ENCODE data around the gene CALHM1.

DNA sequence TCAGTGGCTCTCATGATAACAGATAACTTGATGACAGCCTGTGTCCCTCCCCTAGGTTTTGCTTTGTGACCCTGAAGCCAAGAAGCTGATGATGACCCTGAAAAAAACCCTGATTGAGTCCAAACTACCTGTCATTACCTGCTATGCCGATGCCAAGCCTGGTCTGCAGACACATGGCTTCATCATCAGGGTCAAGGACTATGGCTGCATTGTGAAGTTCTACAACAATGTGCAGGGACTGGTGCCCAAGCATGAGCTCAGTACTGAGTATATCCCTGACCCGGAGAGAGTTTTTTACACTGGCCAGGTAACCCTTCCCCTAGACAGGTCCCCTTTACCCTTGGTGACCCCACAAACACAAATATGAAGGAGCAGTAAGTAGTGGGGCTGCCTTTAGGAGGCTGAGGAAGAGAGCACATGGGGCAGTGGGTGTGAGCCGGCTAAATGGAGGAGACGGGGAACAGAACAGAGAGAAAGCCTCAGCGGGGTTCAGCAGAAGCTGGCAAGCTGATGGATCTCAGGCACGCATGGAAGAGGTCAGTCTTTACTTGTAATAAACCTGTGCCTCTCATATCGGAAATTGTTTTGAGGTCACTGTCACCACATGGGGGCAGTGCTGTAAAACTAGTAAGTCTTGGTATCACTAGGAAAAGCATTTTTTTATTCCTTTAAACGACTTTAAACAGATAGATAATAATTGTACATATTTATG lies 42.1 kb downstream of the CALHM1 start:
- TF ChIP-seq, protein P1, sequence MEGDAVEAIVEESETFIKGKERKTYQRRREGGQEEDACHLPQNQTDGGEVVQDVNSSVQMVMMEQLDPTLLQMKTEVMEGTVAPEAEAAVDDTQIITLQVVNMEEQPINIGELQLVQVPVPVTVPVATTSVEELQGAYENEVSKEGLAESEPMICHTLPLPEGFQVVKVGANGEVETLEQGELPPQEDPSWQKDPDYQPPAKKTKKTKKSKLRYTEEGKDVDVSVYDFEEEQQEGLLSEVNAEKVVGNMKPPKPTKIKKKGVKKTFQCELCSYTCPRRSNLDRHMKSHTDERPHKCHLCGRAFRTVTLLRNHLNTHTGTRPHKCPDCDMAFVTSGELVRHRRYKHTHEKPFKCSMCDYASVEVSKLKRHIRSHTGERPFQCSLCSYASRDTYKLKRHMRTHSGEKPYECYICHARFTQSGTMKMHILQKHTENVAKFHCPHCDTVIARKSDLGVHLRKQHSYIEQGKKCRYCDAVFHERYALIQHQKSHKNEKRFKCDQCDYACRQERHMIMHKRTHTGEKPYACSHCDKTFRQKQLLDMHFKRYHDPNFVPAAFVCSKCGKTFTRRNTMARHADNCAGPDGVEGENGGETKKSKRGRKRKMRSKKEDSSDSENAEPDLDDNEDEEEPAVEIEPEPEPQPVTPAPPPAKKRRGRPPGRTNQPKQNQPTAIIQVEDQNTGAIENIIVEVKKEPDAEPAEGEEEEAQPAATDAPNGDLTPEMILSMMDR (IDR thresholded peaks at IDR 0.05) = peak in 1 of 3 donors; percentile 5
- no peak for TF ChIP-seq POLR2A (IDR thresholded peaks at IDR 0.05)

All from lower leg skin (tissue), 3 donors.